AG04450 (cell line): ENCODE data around the gene DTD1. TPM values are rescaled to one million over a fixed set of nuclear protein-coding genes. Genes with fewer than 3 reads are reported as not detected.

Experiments used
- CTCF ChIA-PET: fragments of 300-600, 350-600 bp; formaldehyde crosslinking; extraction: SDS; loops from one replicate; lab custom pipeline; 2022; ENCODE audit warnings: antibody characterized with exemption, inconsistent platforms; lab: Charles Lee
- POLR2A ChIA-PET: fragments of 350-600 bp; formaldehyde crosslinking; extraction: SDS; loops from one replicate; lab custom pipeline; 2021; ENCODE audit warnings: antibody characterized with exemption, inconsistent platforms; lab: Yijun Ruan, JAX
- DNase-seq: peaks from one replicate; pipeline ENCODE4 v3.0.0-alpha.2; 2011; ENCODE audit warnings: low read depth, low spot score
- H3K27ac ChIP-seq: one replicate; pipeline ENCODE4 v1.5.1; 2012; ENCODE audit warnings: low read depth, low read length, control low read depth
- H3K27me3 ChIP-seq: one replicate; pipeline ENCODE4 v1.6.0; 2012; ENCODE audit warnings: low read length; ENCODE audit not compliant: control insufficient read depth, insufficient read depth
- H3K4me3 ChIP-seq: 2 replicates; pipeline ENCODE4 v1.5.1; 2011; ENCODE audit warnings: mild to moderate bottlenecking, low read depth, low read length, control low read depth
- H3K9me3 ChIP-seq: 2 replicates; pipeline ENCODE4 v1.5.1; 2012; ENCODE audit warnings: low read length; ENCODE audit not compliant: control insufficient read depth, insufficient read depth
- CTCF ChIP-seq: IDR thresholded peaks from 2 replicates; pipeline ENCODE4 v1.5.1; 2011; ENCODE audit warnings: low read depth, low read length, control low read depth, inconsistent platforms
- polyA plus RNA-seq: library from polyadenylated mRNA; depleted of rRNA; stranded (reverse); fragments of >200 nt; gene quantifications from 2 replicates; pipeline ENCODE4 v1.2.3, GENCODE V29; 2011

DTD1 gene
- polyA plus RNA-seq, 1 experiment, result 50.0 TPM

- no peaks in the 10 kb centered on the region for H3K27me3 ChIP-seq
- POLR2A ChIA-PET, result no interaction called here
- DNase-seq, result no peak
- CTCF ChIA-PET, result no interaction called here
- no peak overlapping the region for H3K4me3 ChIP-seq
- no peak overlapping the region for H3K27ac ChIP-seq
- H3K9me3 ChIP-seq, result no peaks in the 10 kb centered on the region; the same call in 1 of the 2 replicates
- TF ChIP-seq CTCF, result no peak
These were observed 134.5 kb downstream of the DTD1 start for GRCh38 chr20:18722371-18722770.

- no peak for TF ChIP-seq CTCF
These were observed 136.2 kb downstream of the DTD1 start for GRCh38 chr20:18724077-18724476.

GRCh38 chr20:18724788-18725464 is 137.1 kb downstream of the DTD1 start:
- Histone ChIP-seq H3K27me3 (no peaks in the 10 kb centered on the region), H3K9me3 (no peaks in the 10 kb centered on the region; the same call in 1 of the 2 replicates), H3K27ac (no peak overlapping the region), H3K4me3 (no peak overlapping the region)
- CTCF ChIA-PET, result no interaction called here
- DNase-seq, result no peak
- POLR2A ChIA-PET, result no interaction called here
- no peak for TF ChIP-seq CTCF

More at GRCh38 chr20:18724077-18724476, 136.2 kb downstream of the DTD1 start:
- ChIA-PET CTCF (no interaction called here), POLR2A (no interaction called here)
- Histone ChIP-seq H3K27me3 (no peaks in the 10 kb centered on the region), H3K27ac (no peak overlapping the region), H3K9me3 (no peaks in the 10 kb centered on the region; the same call in 1 of the 2 replicates), H3K4me3 (no peak overlapping the region)
- DNase-seq, result no peak

- POLR2A ChIA-PET, result no interaction called here
- no peak for TF ChIP-seq CTCF
- no peak overlapping the region for H3K27ac ChIP-seq
- no peak overlapping the region for H3K4me3 ChIP-seq
- CTCF ChIA-PET, result no interaction called here
- no peak for DNase-seq
- no peaks in the 10 kb centered on the region for H3K27me3 ChIP-seq
- no peaks in the 10 kb centered on the region; the same call in 1 of the 2 replicates for H3K9me3 ChIP-seq
These were observed 139.2 kb downstream of the DTD1 start for GRCh38 chr20:18727032-18727508.

- H3K27ac ChIP-seq, result no peak overlapping the region
- TF ChIP-seq CTCF, result no peak
- no peak for DNase-seq
- POLR2A ChIA-PET, result no interaction called here
- H3K4me3 ChIP-seq, result no peak overlapping the region
- CTCF ChIA-PET, result no interaction called here
- H3K9me3 ChIP-seq, result no peaks in the 10 kb centered on the region; the same call in 1 of the 2 replicates
- no peaks in the 10 kb centered on the region for H3K27me3 ChIP-seq
These were observed 140.5 kb downstream of the DTD1 start for GRCh38 chr20:18728165-18728869.
